Dermis blood vessel endothelial cell (primary cell): ENCODE data around the gene SLC10A7. TPM values are rescaled to one million over a fixed set of nuclear protein-coding genes. Genes with fewer than 3 reads are reported as not detected.
A peak's percentile ranks its signal among the peaks of the same experiment; 100 is the strongest.

Source experiments
- DNase-seq: peaks from one replicate; pipeline ENCODE4 v3.0.0; 2010
- total RNA-seq: library from RNA; depleted of rRNA; stranded (reverse); fragments of >200 nt; gene quantifications from 2 replicates; pipeline ENCODE4 v1.2.3, GENCODE V29; 2014

SLC10A7 gene
- total RNA-seq, 1 donor from 2014 or later = 12.8 TPM

DNA sequence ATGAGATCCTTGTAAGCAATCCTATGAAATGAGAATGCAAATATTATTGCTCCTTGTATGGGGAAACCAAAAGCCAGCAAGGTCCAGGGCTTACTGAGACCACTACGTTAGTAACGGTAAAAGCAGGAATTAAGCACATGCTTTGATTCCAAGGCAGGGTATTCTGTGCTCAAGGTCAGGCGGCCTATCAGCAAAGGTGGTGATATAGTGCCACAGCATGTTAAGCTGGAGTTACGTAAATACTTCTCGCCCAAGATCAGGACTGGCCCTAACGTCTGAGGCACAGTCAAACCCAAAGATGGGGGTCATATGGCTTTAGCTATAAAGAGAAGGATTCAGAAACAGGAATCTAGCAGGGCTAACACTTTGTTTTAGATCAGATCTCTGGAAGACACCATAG, 27.6 kb downstream of the SLC10A7 start:
- no peak for DNase-seq

DNA sequence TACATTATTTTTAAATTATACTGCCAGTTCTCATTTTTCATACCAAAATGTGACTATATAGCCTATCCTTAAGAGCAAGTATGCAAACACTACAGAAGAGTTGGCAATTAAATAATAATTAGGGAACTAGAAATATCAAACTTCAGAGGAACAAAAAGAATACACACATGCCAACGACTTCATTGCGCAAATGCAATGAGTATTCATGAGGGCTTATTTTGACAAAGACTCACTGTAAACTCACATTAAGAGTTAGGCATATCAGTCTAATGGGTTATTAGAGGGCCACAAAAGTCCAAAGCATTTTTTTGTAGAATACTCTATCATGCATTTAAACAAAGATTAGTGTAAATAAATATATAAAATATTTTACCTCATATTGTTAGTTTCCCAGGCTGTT, 31.6 kb downstream of the SLC10A7 start:
- DNase-seq = no peak

DNA sequence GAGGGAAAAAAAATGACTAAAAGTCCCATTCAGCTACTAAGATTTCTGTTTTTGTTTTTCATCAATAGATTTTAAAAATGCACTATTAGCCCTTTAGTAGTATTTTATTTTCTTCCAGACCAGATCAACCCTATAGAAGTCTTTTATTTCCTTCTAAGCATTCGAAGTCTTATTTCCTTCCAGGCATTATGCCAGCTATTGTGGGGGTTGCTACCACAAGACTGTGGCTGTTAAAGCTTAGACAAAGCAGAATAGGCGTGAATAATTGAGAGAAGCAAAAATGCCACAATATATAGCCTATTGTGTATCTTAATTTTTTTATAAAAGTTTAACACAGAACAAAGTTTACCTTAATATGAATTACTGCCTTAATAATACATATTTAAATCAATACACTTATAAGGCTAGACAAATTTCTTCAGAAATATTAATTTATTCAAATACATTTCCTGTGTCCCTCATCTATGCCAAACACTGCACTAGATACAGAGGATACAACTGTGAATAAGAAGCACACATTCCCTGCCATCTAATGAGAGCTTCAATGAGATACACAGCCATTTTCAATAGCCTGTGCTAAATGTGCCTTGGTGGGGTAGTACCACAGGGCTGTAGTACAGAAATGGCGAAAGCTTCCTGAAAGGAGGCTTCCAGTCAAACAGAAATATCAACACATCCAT, 33.1 kb downstream of the SLC10A7 start:
- peak; percentile 89 for DNase-seq

DNA sequence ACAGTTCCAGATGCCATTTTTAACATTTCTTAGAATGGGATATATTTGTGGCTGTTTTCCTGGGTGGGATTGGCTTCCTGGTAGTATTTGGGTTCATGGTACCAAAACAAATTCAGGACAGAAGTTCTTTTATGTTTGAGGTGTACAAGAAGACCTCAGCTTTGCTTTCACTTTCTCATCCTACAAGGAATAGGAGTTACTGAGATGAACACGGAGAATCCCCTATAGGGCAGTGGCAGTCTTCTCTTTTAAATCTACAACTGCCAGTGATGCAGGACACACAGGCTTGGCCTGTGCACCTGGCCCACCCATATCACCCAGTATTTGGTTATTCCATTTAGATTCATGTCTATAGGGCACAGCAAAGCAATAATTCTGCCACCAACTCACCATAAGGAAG, 35.2 kb downstream of the SLC10A7 start:
- no peak for DNase-seq

DNA sequence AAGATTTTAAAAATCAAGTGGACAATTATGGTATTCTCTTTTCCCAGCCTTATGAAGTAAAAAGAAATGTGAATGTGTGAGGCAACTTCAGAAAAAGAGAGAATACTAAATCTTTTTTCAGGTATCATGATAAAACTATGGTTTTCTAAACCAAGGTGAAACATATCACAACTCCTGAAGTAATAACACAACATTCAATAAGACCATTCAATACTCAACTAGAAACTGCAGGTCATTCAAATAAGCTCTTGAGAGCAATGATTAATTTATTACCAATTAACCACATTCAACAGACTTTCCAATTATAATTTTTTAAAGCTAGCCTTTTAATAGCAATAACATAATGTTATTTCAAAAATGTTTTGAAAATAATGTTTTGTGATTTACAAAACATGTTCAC, 35.8 kb downstream of the SLC10A7 start:
- no peak for DNase-seq

DNA sequence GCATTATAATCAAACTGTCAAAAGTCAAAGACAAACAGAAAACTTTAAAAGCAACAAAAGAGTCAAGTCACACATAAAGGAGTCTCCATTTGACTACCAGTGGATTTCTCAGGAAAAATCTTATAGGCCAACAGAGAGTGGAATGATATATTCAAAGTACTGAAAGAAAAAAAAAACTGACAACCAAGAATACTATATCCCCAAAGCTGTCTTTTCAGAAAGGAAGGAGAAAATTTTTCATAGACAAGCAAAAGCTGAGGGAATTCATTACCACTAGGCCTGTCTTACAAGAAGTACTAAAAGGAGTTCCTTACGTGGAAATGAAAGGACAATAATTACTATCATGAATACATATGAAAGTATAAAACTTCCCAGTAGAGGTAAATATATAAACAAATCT, 39.0 kb downstream of the SLC10A7 start:
- no peak for DNase-seq

DNA sequence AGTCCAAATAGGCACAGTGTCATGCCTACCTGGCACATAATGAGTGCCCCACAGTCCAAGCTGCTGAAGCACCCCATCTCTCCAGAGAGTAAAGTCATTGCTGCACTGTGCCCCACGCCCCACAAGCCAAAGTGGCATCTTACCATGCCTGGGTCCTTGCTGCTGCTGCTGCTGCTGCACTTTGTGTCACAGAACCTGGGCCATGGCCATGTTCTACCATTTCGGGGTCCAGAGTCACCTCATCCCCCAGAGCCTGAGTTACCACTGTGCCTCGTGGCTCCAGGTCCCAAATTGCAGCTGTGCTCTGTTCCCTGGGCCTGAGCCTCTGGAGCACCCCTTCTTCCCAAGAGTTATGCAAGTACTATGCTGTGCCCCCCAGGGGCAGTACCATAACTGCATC, 40.5 kb downstream of the SLC10A7 start:
- DNase-seq = no peak

DNA sequence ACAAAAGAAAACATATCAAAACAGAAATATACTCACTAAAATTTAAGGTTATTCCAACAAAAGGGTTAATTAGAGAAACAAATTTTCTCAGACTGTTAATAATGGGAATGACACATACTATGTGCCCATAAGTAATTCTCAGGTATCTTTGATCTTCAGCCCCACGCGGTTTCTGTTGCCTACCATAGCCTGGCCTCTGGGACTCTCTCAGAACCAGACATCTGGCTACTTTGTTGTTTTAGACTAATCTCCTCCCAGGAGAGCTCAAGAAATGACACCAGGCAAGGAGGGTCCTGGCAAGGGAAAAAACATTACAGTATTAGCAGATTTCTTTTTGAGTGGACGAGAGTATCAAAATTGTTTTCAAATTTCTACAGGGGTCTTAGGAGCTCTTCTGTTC, 43.7 kb downstream of the SLC10A7 start:
- DNase-seq = no peak

DNA sequence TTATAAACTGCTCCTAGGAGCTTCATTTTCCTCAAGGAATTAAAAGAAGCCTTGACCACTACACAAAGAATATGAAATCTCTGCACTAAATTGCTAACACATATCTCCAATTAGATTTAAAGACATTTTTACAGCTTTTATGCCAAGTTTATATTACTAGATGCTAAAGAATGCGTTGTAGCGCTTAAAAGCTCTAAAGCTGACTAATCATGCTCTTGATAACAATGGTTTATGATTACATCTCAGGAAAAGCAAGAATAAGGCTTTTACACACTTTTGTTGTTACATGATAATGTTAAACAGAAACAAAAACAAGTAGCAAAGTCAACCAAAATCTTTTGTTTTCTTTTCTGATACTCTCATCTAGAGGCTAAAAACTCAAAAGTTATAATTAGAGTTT, 44.7 kb downstream of the SLC10A7 start:
- peak; percentile 70 for DNase-seq

DNA sequence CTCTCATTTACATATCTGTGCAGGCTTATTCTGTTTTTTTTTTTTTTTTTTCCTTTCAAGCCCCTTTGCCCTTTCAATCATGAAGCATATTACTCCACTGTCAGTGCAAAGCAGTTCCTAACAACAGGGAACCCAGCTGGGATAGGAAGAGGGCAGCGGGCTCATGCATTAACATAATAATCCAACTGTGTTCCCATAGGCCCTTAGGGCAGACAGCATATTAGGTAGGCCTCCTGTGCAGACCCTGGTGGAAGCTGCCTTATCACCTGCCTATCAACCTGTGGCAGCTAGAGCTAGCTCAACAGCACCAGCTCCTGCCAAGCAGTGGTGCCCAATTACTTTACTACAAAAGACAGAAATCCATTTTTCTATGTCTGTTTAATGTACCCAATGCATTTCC, 49.3 kb downstream of the SLC10A7 start:
- DNase-seq = no peak

DNA sequence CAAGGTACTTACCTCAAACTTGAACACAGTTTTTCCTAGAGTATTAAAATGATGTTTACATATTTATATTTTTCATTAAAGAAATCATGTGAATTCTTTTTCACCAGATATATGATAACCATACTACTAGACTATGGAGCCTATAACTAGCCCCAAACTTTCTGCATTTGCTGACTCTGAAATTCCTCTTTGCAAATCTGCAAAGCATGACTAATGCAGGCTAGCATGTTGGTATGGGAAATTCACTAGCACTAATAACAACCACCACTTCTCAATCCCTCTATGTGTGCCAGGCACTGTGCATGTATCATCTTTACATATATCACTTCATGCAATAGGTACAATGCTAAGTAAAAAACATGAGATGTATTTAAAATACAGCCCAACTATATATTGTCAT, 51.1 kb downstream of the SLC10A7 start:
- no peak for DNase-seq

DNA sequence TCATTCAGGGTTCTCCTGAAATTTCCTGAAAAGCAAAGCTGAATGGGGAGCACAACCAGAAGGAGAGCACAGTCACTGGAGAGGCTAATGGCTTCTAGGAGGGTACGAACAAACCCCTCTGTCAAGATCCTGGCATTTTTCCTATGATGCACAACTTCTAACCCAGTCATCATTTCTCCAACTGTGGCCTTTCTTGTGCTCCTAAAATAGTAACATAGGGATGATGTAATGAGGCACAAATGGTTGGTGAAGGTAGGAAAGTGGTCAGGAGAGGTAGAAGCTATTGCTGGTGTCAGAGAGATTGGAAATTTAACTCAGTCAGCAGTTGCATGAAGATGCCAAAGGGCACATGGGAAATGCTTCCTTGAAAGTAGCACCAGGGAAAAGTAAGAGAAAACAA, 52.7 kb downstream of the SLC10A7 start:
- no peak for DNase-seq

DNA sequence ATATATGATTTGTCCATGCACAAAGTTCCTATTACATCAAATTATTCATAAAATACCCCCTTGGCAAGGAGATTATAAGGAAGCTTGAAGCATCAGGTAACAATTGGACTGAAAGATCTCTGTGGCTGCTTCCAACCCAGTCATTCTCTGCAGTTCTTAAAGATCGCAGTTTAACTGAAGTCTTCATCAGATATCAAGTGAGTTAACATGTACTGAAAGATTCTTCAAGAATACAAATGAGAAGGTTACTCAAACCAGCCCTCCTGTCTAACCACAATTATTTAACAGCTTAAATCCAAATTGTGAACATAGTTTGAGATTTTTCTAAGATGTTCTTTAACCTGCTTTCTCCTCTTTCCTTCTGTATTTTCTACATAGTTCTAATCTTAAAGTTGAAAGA, 56.1 kb downstream of the SLC10A7 start:
- no peak for DNase-seq

DNA sequence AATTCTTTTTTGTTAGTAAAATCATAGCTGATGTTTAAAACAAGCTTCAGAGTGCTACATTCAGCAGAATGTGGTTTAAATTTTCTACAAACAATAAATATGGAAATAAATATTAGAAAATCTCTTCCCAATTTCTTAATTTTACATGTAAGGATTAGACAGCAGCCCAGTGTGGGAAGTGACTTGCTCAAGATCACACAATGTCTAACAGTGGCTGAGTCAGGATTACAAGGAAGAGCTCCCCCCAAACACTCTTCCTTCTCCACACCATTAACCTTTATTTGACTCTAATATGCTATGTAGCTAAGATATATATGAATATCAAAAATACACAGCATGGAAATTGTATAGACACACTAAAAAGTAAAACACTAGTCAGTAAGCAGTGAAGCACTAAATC, 59.5 kb downstream of the SLC10A7 start:
- DNase-seq = no peak

DNA sequence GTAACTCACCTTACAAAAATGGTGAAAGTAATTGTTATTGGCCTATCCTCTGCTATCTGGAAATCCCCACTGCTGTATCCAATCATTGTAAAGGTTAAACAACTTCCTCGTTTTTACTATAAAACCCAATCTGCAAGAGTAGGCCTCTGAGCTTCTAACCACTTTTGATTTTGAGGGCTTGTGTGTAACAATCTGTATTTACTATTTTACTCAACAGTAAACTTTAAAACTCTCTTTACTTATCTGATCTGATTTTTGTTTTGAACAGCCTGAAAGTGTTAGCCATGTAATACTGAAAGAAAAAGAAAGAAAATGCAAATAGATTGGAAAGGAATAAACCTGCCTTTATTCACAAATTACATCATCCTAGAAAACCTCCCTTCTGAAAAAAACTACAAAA, 63.1 kb downstream of the SLC10A7 start:
- DNase-seq = no peak

DNA sequence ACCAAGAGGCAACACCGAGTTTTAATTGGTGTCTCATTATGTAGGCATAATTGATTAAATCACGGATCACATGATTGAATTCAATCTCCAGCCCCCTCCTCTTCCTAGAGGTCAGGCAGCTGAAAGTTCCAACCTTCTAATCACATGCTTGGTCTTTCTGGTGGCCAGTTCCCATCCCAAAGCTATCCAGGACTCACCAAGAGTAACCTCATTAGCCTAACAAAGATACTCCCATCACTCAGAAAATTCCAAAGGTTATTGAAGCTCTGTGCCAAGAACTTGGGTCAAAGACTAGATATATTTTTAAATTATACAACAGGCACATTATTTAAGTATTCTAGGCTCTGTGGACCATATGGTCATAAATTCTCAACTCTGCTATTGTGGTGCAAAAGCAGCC, 65.1 kb downstream of the SLC10A7 start:
- DNase-seq = no peak

DNA sequence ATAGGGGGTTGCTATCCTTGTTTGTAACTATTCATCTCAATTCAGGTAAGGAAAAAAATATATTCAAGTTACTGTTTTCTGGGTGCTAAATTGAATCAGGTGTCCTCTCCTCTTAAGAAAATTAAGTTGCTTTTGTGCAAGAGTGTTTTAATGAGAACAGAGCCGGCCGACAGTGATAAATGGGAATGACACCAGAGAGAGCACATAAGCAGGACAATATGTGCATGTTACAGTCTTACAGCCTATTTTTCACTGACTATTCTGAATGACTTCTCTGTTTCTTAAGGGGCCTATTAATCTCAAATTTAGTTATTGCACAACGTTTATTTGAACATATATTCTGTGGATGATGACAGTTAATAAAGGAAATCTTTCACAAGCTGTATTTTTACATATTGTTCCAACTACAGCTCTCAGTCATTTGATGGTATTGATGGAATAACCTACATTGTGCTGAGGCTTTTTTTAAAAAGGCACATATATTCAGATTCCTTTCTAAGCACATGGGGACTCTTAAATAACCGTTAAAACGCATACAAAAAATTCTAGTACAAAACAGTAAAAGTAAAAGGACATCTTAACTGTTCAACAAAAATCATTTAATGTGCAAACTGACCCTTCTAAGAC, 68.4 kb downstream of the SLC10A7 start:
- DNase-seq = no peak

DNA sequence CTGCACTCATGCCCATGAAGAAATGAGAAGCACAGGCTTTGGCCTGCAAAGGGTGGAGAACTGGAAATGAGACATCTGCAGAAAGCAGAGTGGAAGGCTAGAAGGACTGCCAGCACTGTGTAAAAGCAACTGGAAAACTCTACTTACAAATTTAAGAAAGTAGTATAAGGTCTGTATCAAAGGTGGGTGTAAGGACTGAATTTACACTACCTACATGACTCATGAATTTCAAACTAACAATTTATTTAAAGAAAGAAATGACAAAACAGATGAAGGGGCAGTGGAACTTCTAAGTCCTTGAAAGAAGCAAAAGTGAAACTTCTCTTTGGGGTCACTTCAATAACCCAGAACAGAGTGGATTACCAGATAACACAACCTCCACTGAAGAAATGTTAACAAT, 71.2 kb downstream of the SLC10A7 start:
- no peak for DNase-seq

DNA sequence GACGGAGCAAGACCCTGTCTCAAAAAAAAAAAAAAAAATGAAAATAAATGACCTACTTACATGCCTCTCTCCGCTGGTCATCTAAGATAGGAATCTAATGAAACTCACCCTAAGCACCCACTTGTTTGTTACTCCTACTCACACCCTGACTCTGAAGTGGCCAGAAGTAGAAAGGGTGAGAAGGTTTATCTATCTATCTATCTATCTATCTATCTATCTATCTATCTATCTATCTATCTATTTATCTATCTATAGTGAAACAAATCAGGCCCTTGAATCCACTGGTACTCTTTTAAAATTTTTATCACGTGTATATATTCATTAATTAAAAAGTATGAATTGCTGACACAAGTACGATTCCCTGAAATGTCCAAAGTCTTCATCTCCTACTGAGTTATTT, 75.2 kb downstream of the SLC10A7 start:
- DNase-seq = no peak

DNA sequence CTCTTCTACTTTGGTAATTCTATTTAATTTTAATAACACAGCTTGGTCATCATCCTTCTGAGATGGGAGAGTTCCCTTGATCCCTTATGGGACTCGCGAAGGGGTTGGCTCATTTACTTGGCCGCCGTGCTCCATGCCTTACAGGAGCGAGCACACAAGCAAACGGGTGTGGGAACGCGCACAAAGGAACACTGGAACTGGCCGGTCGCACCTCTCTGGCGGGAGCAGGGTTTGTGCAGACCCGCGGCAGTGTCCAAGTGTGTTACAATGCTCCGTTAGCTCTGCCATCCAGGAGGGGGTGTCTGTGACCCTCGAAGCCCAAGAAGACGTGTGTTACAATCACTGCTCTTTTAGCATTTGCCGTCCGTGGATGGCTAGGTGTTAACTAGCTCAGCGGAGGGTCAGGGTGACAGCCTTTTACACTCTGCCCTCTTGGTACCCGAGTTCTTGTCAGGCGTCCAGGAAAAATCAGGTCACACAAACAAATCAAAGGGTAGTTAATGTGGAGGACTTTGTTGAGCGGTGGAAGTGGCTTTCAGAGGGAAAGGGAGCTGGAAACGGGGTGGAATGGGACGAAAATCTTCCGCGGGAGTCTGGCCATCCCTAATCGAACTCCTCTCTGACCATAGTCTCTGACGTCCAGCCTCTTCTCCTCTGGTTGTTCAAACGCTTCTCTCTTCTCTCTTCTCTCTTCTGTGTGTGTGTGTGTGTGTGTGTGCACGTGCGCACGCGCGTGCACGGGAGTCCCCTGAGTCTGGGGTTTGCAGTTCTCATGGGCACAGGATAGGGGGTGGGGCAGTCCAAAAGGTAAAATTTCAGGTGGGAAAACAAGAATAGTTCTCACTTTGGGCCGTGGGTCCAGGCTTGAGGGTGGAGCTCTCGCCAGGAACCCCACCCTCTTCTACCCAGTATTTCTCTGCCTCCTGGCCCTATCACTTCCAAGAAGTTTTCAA, 76.3 kb downstream of the SLC10A7 start:
- no peak for DNase-seq

DNA sequence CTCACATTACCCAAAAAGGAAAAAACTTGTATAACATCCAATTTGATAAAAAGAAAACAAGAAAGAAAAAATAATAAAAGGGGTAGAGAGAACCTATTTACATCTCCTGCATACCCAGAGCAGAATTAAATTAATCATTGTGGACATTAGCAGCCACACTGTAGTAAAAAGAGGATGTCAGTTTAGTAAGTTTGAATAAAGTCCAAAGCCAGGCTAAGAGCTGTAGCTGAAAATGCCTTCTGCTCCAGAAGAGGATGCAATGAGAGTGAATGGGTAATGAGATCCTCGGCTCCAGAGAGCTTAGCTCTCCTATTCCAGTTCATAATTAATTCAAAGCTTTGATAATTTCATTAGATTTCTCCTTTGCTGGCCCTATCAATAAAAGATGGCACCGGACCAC, 78.2 kb downstream of the SLC10A7 start:
- DNase-seq = no peak

DNA sequence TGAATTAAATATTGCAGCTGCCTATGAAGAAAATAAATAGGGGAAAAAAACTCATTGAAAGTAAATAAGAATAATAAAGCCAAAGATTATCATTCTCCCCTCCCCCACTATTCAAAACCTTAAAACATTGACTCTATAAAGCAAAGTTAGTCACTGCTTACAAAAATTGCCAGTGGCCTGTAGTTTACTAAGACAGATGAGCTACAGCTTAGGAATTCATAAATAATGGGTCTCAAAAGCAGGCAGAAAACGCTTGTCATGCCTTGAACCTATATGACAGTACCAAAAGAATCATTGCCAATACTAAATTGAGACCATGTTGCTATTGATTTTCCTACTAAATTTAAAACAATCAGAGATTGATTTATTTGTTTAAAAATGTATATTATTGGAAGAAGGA, 78.9 kb downstream of the SLC10A7 start:
- DNase-seq = no peak

DNA sequence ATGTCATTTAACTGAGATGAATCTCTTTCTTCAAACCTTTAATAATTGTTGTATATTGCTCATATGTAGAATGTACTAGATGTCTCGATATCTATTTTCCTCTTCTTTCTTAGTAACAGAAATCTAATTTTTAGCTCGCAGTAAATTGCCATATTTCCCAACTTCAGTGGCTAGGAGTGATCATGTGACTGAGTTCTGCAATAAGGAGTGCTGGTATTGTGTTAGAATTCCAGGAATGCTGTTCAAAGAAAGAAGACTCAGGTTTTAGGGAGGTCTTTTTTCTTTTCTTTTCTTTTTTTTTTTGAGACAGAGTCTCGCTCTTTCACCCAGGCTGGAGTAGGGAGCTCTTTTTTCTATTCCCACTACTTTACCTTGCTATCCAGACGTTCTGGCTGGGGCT, 81.7 kb downstream of the SLC10A7 start:
- no peak for DNase-seq

DNA sequence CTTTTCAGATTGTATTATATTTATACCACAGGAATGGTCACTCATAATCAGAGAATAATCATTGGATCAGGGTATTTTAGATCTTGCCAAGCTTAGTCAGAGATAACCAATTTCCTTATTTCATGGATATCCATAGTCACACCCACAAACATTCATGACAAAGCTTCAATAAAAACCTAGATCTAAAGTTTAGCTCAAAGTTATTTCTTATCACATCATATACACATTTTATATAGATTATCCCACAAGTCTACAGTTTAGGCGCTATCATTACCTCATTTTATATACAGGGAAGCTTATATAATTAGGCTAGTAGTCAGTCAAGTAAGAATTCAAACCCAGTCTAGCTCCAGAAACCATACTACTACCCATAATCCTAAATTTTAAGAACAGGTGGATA, 82.3 kb downstream of the SLC10A7 start:
- DNase-seq = no peak
